CD4-positive, alpha-beta T cell treated with Interleukin-12 subunit alpha and Interleukin-12 subunit beta, for 1 hour (primary cell): ENCODE data around the gene SSR4.

Experiments
- DNase-seq: peaks from one replicate; pipeline ENCODE4 v3.0.0-alpha.2; 2020

Gene SSR4

GRCh38 chrX:153769865-153770600 lies 24.4 kb upstream of the SSR4 start:
- no peak for DNase-seq

- DNase-seq = no peak
Measured at GRCh38 chrX:153770601-153771414, 23.7 kb upstream of the SSR4 start.

GRCh38 chrX:153771415-153772315 lies 22.8 kb upstream of the SSR4 start:
- no peak for DNase-seq

- DNase-seq = no peak
Measured at GRCh38 chrX:153772316-153773217, 21.9 kb upstream of the SSR4 start.

GRCh38 chrX:153773218-153773611 lies 21.3 kb upstream of the SSR4 start:
- no peak for DNase-seq

- no peak for DNase-seq
Measured at GRCh38 chrX:153773741-153774575, 20.5 kb upstream of the SSR4 start.

GRCh38 chrX:153774576-153775292 lies 19.7 kb upstream of the SSR4 start:
- no peak for DNase-seq

GRCh38 chrX:153775293-153776119 lies 19.0 kb upstream of the SSR4 start:
- no peak for DNase-seq

GRCh38 chrX:153776120-153776599 lies 18.3 kb upstream of the SSR4 start:
- no peak for DNase-seq

- DNase-seq = no peak
Measured at GRCh38 chrX:153776611-153777045, 17.8 kb upstream of the SSR4 start.

- DNase-seq = no peak
Measured at GRCh38 chrX:153777261-153778090, 17.0 kb upstream of the SSR4 start.

GRCh38 chrX:153778181-153778580 lies 16.3 kb upstream of the SSR4 start:
- DNase-seq = no peak

GRCh38 chrX:153778684-153779101 lies 15.8 kb upstream of the SSR4 start:
- DNase-seq = no peak

GRCh38 chrX:153779891-153780677 lies 14.4 kb upstream of the SSR4 start:
- no peak for DNase-seq

- no peak for DNase-seq
Measured at GRCh38 chrX:153780678-153781427, 13.6 kb upstream of the SSR4 start, which contains the start of gene SRPK3. Gene SRPK3, plus strand, starts transcription at chrX:153781041. Its CDS starts 46 bp downstream, at chrX:153781087.

- DNase-seq = no peak
Measured at GRCh38 chrX:153781428-153782047, 12.9 kb upstream of the SSR4 start.
